ENCODE data around the gene MTCL1.
"Not testable (repeated sequence)": the region's sequence is repeated elsewhere in the genome, so short reads cannot be mapped to it uniquely, and the experiment has no call there.

Gene MTCL1

GRCh38 chr18:8745355-8746014, 40.1 kb downstream of the MTCL1 start:
- peak; percentile 50 for DNase-seq

GRCh38 chr18:8747440-8747937, 42.1 kb downstream of the MTCL1 start:
- no peak for DNase-seq

- DNase-seq: no peak
These were observed 44.1 kb downstream of the MTCL1 start for GRCh38 chr18:8749492-8749891.

- no peak for DNase-seq
These were observed 45.6 kb downstream of the MTCL1 start for GRCh38 chr18:8750954-8751415.

- no peak for DNase-seq
These were observed 46.3 kb downstream of the MTCL1 start for GRCh38 chr18:8751692-8752091.

GRCh38 chr18:8752329-8752728, 47.0 kb downstream of the MTCL1 start:
- DNase-seq: no peak

GRCh38 chr18:8754995-8755960, 49.9 kb downstream of the MTCL1 start:
- DNase-seq: peak; percentile 35

GRCh38 chr18:8756571-8756970, 51.2 kb downstream of the MTCL1 start:
- DNase-seq: no peak

GRCh38 chr18:8757396-8757997, 52.1 kb downstream of the MTCL1 start:
- DNase-seq: no peak

GRCh38 chr18:8758466-8758865, 53.1 kb downstream of the MTCL1 start:
- DNase-seq: no peak

GRCh38 chr18:8760984-8761383, 55.6 kb downstream of the MTCL1 start:
- no peak for DNase-seq

GRCh38 chr18:8761535-8761934, 56.2 kb downstream of the MTCL1 start:
- not testable (repeated sequence) for DNase-seq

GRCh38 chr18:8762968-8763367, 57.6 kb downstream of the MTCL1 start:
- no peak for DNase-seq

- DNase-seq: no peak
These were observed 58.3 kb downstream of the MTCL1 start for GRCh38 chr18:8763611-8764010.

GRCh38 chr18:8765783-8766463, 60.6 kb downstream of the MTCL1 start:
- DNase-seq: no peak

- peak; percentile 7 for DNase-seq
These were observed 61.4 kb downstream of the MTCL1 start for GRCh38 chr18:8766559-8767293.

- no peak for DNase-seq
These were observed 62.0 kb downstream of the MTCL1 start for GRCh38 chr18:8767340-8767739.

- DNase-seq: no peak
These were observed 64.2 kb downstream of the MTCL1 start for GRCh38 chr18:8769509-8770095.

- DNase-seq: no peak
These were observed 65.3 kb downstream of the MTCL1 start for GRCh38 chr18:8770657-8771056.

GRCh38 chr18:8771930-8772329, 66.6 kb downstream of the MTCL1 start:
- no peak for DNase-seq

GRCh38 chr18:8773980-8774379, 68.6 kb downstream of the MTCL1 start:
- no peak for DNase-seq

All from hematopoietic multipotent progenitor cell treated with erythropoietin and hydrocortisone succinate and interleukin-3 and kit ligand, for 4 days (in vitro differentiated cells).